Measurements from ENCODE around the gene COX19. TPM values are rescaled to one million over a fixed set of nuclear protein-coding genes. Genes with fewer than 3 reads are reported as not detected.

COX19 gene
- total and polyA plus RNA-seq, 2 of the 13 experiments (the other 11 are each of a cell fraction or from before 2014, with no cell fraction given), result 11.5 to 21.7 TPM

DNA sequence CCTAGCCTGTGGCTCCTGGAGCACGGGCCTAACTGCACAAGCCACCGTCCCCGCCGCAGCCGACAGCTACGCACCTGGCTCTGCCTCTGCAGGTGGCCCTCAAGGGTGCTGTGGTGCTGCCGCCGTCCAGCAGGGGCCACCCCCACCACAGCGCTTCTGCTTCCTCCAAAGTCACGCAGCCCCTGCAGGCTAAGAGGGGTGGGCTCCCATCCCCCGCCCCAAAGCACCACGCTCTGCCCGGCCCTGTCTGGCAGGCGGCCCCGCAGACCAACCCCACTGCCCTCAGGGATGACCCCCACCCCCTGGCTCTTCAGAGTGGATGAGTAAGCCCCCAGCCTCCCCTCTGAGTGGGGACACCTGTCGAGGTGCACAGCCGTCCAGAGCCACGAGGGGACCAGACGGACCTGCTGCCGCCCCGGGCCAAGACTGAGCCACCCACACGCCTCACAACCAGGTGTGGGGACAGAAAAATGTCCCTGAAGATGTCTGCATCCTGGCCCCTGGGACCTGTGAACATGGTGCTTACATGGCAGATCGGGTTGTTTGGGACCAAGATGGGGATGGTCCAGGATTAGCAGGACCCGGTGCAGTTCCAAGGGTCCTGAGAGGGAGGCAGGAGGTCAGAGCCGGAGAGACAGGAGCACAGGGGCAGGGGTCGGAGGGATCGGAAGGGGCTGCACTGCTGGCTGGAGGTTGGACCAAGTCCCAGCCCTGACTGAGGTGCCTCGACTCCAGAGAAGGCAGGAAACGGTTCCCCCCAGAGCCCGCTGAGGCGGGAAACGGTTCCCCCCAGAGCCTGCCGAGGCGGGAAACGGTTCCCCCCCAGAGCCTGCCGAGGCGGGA, 11.9 kb downstream of the COX19 start (continued):
- no peak for TF ChIP-seq ZNF3 (CRISPR knock-in tag; IDR thresholded peaks at IDR 0.05)
- no peak for TF ChIP-seq MEIS2 (CRISPR knock-in tag; IDR thresholded peaks at IDR 0.05)
- no peak for TF ChIP-seq TEF (CRISPR knock-in tag; IDR thresholded peaks at IDR 0.05)
- TF ChIP-seq FOXJ3 (CRISPR knock-in tag; IDR thresholded peaks at IDR 0.05; ENCODE audit: borderline replicate concordance), result no peak
- no peak for TF ChIP-seq ZMAT5 (CRISPR knock-in tag; IDR thresholded peaks at IDR 0.05; ENCODE audit: borderline replicate concordance, low read depth)
- TF ChIP-seq AHR (CRISPR knock-in tag; IDR thresholded peaks at IDR 0.05), result no peak
- TF ChIP-seq, protein P1, sequence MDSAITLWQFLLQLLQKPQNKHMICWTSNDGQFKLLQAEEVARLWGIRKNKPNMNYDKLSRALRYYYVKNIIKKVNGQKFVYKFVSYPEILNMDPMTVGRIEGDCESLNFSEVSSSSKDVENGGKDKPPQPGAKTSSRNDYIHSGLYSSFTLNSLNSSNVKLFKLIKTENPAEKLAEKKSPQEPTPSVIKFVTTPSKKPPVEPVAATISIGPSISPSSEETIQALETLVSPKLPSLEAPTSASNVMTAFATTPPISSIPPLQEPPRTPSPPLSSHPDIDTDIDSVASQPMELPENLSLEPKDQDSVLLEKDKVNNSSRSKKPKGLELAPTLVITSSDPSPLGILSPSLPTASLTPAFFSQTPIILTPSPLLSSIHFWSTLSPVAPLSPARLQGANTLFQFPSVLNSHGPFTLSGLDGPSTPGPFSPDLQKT (CRISPR knock-in tag; IDR thresholded peaks at IDR 0.05; ENCODE audit: borderline replicate concordance), result no peak
- TF ChIP-seq GZF1 (CRISPR knock-in tag; IDR thresholded peaks at IDR 0.05), result no peak
- TF ChIP-seq, protein P2, sequence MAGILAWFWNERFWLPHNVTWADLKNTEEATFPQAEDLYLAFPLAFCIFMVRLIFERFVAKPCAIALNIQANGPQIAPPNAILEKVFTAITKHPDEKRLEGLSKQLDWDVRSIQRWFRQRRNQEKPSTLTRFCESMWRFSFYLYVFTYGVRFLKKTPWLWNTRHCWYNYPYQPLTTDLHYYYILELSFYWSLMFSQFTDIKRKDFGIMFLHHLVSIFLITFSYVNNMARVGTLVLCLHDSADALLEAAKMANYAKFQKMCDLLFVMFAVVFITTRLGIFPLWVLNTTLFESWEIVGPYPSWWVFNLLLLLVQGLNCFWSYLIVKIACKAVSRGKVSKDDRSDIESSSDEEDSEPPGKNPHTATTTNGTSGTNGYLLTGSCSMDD (CRISPR knock-in tag; IDR thresholded peaks at IDR 0.05), result no peak
- TF ChIP-seq, protein P3, sequence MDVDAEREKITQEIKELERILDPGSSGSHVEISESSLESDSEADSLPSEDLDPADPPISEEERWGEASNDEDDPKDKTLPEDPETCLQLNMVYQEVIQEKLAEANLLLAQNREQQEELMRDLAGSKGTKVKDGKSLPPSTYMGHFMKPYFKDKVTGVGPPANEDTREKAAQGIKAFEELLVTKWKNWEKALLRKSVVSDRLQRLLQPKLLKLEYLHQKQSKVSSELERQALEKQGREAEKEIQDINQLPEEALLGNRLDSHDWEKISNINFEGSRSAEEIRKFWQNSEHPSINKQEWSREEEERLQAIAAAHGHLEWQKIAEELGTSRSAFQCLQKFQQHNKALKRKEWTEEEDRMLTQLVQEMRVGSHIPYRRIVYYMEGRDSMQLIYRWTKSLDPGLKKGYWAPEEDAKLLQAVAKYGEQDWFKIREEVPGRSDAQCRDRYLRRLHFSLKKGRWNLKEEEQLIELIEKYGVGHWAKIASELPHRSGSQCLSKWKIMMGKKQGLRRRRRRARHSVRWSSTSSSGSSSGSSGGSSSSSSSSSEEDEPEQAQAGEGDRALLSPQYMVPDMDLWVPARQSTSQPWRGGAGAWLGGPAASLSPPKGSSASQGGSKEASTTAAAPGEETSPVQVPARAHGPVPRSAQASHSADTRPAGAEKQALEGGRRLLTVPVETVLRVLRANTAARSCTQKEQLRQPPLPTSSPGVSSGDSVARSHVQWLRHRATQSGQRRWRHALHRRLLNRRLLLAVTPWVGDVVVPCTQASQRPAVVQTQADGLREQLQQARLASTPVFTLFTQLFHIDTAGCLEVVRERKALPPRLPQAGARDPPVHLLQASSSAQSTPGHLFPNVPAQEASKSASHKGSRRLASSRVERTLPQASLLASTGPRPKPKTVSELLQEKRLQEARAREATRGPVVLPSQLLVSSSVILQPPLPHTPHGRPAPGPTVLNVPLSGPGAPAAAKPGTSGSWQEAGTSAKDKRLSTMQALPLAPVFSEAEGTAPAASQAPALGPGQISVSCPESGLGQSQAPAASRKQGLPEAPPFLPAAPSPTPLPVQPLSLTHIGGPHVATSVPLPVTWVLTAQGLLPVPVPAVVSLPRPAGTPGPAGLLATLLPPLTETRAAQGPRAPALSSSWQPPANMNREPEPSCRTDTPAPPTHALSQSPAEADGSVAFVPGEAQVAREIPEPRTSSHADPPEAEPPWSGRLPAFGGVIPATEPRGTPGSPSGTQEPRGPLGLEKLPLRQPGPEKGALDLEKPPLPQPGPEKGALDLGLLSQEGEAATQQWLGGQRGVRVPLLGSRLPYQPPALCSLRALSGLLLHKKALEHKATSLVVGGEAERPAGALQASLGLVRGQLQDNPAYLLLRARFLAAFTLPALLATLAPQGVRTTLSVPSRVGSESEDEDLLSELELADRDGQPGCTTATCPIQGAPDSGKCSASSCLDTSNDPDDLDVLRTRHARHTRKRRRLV (CRISPR knock-in tag; IDR thresholded peaks at IDR 0.05), result no peak
- peak; percentile 62 for TF ChIP-seq ZNF574 (CRISPR knock-in tag; IDR thresholded peaks at IDR 0.05)
- no peak for TF ChIP-seq FOXP1 (IDR thresholded peaks at IDR 0.05)
- no peak for TF ChIP-seq FOXP1 (CRISPR knock-in tag; IDR thresholded peaks at IDR 0.05)
- TF ChIP-seq SMARCC2 (IDR thresholded peaks at IDR 0.05), result no peak
- no peak for TF ChIP-seq ZNF317 (CRISPR knock-in tag; IDR thresholded peaks at IDR 0.05)
- no peak for TF ChIP-seq ZNF770 (CRISPR knock-in tag; IDR thresholded peaks at IDR 0.05)
